ENCODE measurements around the gene JADE1.

GRCh38 chr4:128916832-128917231 lies 107.3 kb downstream of the JADE1 start:
- no peak for TF ChIP-seq CTCF (IDR thresholded peaks at IDR 0.05)
- TF ChIP-seq MYC (IDR thresholded peaks at IDR 0.05; ENCODE audit: borderline replicate concordance, low read length), result no peak
- TF ChIP-seq HOXA7 (CRISPR knock-in tag; IDR thresholded peaks at IDR 0.05), result no peak
- no peak for TF ChIP-seq ZNF302 (CRISPR knock-in tag; IDR thresholded peaks at IDR 0.05)
- TF ChIP-seq POLR2A (IDR thresholded peaks at IDR 0.05; ENCODE audit: low read length), result no peak
- no peak for TF ChIP-seq ATOH8 (CRISPR knock-in tag; IDR thresholded peaks at IDR 0.05; ENCODE audit: low read depth)
- no peak for TF ChIP-seq RNF2 (IDR thresholded peaks at IDR 0.05; ENCODE audit: borderline replicate concordance, low read depth)
- no peak for TF ChIP-seq HOXB13 (CRISPR knock-in tag; IDR thresholded peaks at IDR 0.05; ENCODE audit: low read depth)
